Activated T-cell treated with anti-CD3 and anti-CD28 coated beads, Interleukin-2, amount 50 U/mL, for 4 hours (primary cell): ENCODE measurements around the gene TSPYL1. TPM values are rescaled to one million over a fixed set of nuclear protein-coding genes. Genes with fewer than 3 reads are reported as not detected.
"Not testable (repeated sequence)": the region's sequence is repeated elsewhere in the genome, so short reads cannot be mapped to it uniquely, and the experiment has no call there.

Experiments
- ATAC-seq, 2 donors: fragments of 200-7000 bp; cut with Tn5 transposase; one replicate each; pipeline ENCODE4 v1.10.0; 2021
- DNase-seq: peaks from one replicate; pipeline ENCODE4 v3.0.0-alpha.2; 2020
- H3K27me3 Mint-ChIP-seq: one replicate; pipeline ENCODE4 v1.8.0; 2021; ENCODE audit warnings: low read depth, mixed read lengths
- H3K36me3 Mint-ChIP-seq: one replicate; pipeline ENCODE4 v1.8.0; 2022; ENCODE audit warnings: mixed read lengths; ENCODE audit not compliant: insufficient read depth
- H3K4me1 Mint-ChIP-seq: one replicate; pipeline ENCODE4 v1.8.0; 2021; ENCODE audit warnings: low read depth, mixed read lengths
- H3K4me3 Mint-ChIP-seq: one replicate; pipeline ENCODE4 v1.8.0; 2021; ENCODE audit warnings: mild to moderate bottlenecking, moderate library complexity, mixed read lengths
- H3K9me3 Mint-ChIP-seq: one replicate; pipeline ENCODE4 v1.8.0; 2021; ENCODE audit warnings: mixed read lengths
- total RNA-seq, 3 donors: library from RNA; stranded (reverse); gene quantifications; one replicate each; pipeline ENCODE4 v1.2.1, GENCODE V29; 2021

Gene TSPYL1
- total RNA-seq, 3 donors from 2014 or later, result 42.8 to 53.4 (median 46.3) TPM

DNA sequence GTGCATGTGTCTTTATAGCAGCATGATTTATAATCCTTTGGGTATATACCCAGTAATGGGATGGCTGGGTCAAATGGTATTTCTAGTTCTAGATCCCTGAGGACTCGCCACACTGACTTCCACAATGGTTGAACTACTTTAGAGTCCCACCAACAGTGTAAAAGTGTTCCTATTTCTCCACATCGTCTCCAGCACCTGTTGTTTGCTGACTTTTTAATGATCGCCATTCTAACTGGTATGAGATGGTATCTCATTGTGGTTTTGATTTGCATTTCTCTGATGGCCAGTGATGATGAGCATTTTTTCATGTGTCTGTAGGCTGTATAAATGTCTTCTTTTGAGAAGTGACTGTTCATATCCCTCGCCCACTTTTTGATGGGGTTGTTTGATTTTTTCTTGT is 5.3 kb upstream of the TSPYL1 start:
- not testable (repeated sequence) for ATAC-seq, H3K36me3 Mint-ChIP-seq, H3K4me3 Mint-ChIP-seq, H3K27me3 Mint-ChIP-seq, DNase-seq, H3K9me3 Mint-ChIP-seq
- H3K4me1 Mint-ChIP-seq, result peaks cover 15% of the 10 kb centered on the region

GRCh38 chr6:116283191-116283590 is 3.5 kb upstream of the TSPYL1 start:
- no peak for ATAC-seq
- Mint-ChIP-seq H3K27me3 (no peaks in the 10 kb centered on the region), H3K9me3 (no peaks in the 10 kb centered on the region)

GRCh38 chr6:116282698-116283097 is 3.0 kb upstream of the TSPYL1 start:
- no peak overlapping the region for H3K4me3 Mint-ChIP-seq
- H3K4me1 Mint-ChIP-seq, result peaks cover 28% of the 10 kb centered on the region
- H3K9me3 Mint-ChIP-seq, result no peaks in the 10 kb centered on the region
- DNase-seq (no peak), ATAC-seq (no peak)
- H3K36me3 Mint-ChIP-seq, result peaks cover 9% of the 10 kb centered on the region
- H3K27me3 Mint-ChIP-seq, result no peaks in the 10 kb centered on the region

More at GRCh38 chr6:116283191-116283590, 3.5 kb upstream of the TSPYL1 start:
- no peak for DNase-seq
- no peak overlapping the region for H3K4me3 Mint-ChIP-seq
- peaks cover 4% of the 10 kb centered on the region for H3K36me3 Mint-ChIP-seq
- peaks cover 24% of the 10 kb centered on the region for H3K4me1 Mint-ChIP-seq

DNA sequence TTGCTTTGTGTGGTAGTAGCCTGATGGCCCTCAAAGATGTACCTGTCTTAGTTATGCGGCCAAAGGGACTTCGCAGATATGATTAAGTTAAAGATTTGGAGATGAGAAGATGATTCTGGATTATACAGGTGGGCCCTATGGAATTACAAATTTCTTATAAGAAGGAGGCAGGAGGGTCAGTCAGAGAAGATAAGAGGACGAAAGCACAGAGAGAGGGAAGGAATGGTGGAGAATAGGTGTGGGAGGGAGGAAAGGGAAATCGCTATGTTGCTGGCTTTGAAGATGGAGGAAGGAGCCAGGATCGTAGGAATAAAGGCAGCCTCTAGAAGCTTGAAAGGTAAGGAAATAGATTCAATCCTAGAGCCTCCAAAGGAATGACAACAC is 1.2 kb upstream of the TSPYL1 start:
- H3K4me1 Mint-ChIP-seq, result peaks cover 44% of the 10 kb centered on the region
- ATAC-seq, result no peak

GRCh38 chr6:116280161-116280932 is 617 bp upstream of the TSPYL1 start:
- no peak for ATAC-seq
- H3K4me1 Mint-ChIP-seq, result peaks cover 50% of the 10 kb centered on the region
- peaks cover 20% of the 10 kb centered on the region for H3K36me3 Mint-ChIP-seq
- no peaks in the 10 kb centered on the region for H3K27me3 Mint-ChIP-seq
- no peak for DNase-seq
- H3K9me3 Mint-ChIP-seq, result no peaks in the 10 kb centered on the region
- H3K4me3 Mint-ChIP-seq, result peak overlapping the region; percentile 98

More for the DNA sequence above, 1.2 kb upstream of the TSPYL1 start:
- Mint-ChIP-seq H3K9me3 (no peaks in the 10 kb centered on the region), H3K27me3 (no peaks in the 10 kb centered on the region), H3K4me3 (peak overlapping the region; percentile 98), H3K36me3 (peaks cover 18% of the 10 kb centered on the region)
- no peak for DNase-seq

- no peaks in the 10 kb centered on the region for H3K9me3 Mint-ChIP-seq
- peak overlapping the region; percentile 98 for H3K4me3 Mint-ChIP-seq
- DNase-seq, result no peak
- H3K36me3 Mint-ChIP-seq, result peaks cover 24% of the 10 kb centered on the region
- peaks cover 58% of the 10 kb centered on the region for H3K4me1 Mint-ChIP-seq
- H3K27me3 Mint-ChIP-seq, result no peaks in the 10 kb centered on the region
- ATAC-seq, result peak; percentile 1 to 2
Observed at GRCh38 chr6:116278854-116279231, 887 bp downstream of the TSPYL1 start.

- peaks cover 58% of the 10 kb centered on the region for H3K4me1 Mint-ChIP-seq
- peaks cover 25% of the 10 kb centered on the region for H3K36me3 Mint-ChIP-seq
- no peaks in the 10 kb centered on the region for H3K9me3 Mint-ChIP-seq
- H3K4me3 Mint-ChIP-seq, result peak overlapping the region; percentile 98
- no peaks in the 10 kb centered on the region for H3K27me3 Mint-ChIP-seq
- DNase-seq, result no peak
- ATAC-seq, result no peak
Observed at GRCh38 chr6:116278481-116278829, 1.3 kb downstream of the TSPYL1 start.

DNA sequence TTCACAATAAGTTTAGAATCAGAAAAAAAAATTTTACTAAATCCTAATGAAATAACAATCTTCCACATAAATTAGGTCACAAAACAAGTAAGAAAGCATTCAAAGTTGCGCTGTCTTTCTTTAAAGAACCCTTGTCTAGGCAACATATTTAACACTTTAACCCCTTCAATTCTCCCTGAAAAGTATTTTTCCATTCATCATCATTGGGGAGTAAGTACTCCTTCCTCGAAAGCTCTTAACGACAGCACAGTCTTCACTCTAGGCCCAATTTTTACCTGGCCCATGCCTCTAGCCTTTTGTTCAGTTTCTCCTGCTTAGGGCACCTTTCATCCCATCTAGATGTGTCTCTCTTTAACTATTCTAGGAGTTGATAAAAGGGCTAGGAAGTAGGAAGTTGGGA is 2.6 kb downstream of the TSPYL1 start:
- Mint-ChIP-seq H3K9me3 (no peaks in the 10 kb centered on the region), H3K4me3 (peak overlapping the region; percentile 98), H3K27me3 (no peaks in the 10 kb centered on the region), H3K4me1 (peaks cover 67% of the 10 kb centered on the region), H3K36me3 (peaks cover 30% of the 10 kb centered on the region)
- no peak for DNase-seq
- ATAC-seq, result no peak

DNA sequence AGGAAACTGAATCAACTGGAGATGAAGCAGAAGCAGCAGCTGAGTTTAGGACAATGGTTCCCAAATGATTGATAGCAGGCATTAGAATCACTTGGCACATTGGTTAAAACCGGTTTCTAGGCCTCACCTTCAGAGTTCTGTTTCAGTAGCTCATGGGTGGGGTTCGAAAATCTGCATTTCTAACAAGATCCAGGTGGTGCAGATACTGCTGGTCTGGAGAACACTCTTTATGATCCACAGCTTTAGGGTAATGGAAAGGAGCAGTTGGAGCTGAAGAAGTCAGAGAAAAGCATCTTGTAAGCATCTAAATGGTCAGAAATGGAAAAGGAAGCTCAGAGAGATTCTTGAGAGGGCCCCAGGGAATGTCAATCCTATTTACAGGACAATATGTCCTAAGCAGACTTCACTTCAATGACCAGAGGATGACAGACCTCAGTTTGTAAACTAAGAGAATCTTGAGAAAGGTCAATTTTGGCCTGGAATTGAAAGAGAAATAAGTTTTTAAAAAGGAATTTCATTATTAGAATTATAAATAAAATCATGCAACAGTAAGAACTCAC is 8.5 kb downstream of the TSPYL1 start:
- H3K4me1 Mint-ChIP-seq, result peaks cover 38% of the 10 kb centered on the region
- peaks cover 21% of the 10 kb centered on the region for H3K36me3 Mint-ChIP-seq
- no peaks in the 10 kb centered on the region for H3K27me3 Mint-ChIP-seq
- no peak overlapping the region for H3K4me3 Mint-ChIP-seq
- ATAC-seq (no peak), DNase-seq (no peak)
- H3K9me3 Mint-ChIP-seq, result no peaks in the 10 kb centered on the region

- Mint-ChIP-seq H3K4me1 (peaks cover 27% of the 10 kb centered on the region), H3K9me3 (peaks cover 4% of the 10 kb centered on the region)
- no peak for DNase-seq
Observed at GRCh38 chr6:116268589-116269293, 11.0 kb downstream of the TSPYL1 start.

DNA sequence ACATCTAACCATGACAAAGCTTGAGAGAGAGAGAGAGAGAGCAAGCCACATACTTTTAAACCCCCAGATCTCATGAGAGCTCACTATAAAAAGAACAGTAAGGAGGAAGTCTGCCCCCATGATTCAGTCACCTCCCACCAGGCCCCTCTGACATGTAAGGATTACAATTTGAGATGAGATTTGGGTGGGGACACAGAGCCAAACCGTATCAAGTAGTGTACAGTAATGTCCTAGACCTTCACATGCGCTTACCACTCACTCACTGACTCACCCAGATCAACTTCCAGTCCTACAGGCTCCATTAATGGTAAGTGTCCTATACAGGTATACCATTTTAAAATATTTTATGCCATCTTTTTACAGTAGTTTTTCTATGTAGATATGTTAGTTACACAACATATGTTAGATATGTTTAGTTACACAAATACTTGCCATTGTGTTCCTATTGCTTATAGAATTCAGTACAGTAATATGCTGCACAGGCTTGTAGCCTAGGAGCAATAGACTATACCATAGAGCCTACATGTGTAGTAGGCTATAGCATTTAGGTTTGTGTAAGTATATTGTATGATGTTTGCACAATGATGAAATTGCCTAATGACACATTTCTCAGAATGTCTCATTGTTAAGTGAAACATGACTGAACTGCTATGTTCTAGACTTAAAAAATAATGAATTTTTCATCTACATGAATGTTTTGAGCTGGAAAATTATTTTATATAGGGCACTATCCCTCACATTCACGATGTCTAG is 11.7 kb downstream of the TSPYL1 start:
- Mint-ChIP-seq H3K4me3 (no peak overlapping the region), H3K27me3 (no peaks in the 10 kb centered on the region), H3K4me1 (peaks cover 23% of the 10 kb centered on the region), H3K36me3 (peaks cover 31% of the 10 kb centered on the region), H3K9me3 (peaks cover 8% of the 10 kb centered on the region)
- peak; percentile 61 to 69 for ATAC-seq
- DNase-seq, result no peak

More at GRCh38 chr6:116268589-116269293, 11.0 kb downstream of the TSPYL1 start:
- H3K4me3 Mint-ChIP-seq, result no peak overlapping the region
- peaks cover 31% of the 10 kb centered on the region for H3K36me3 Mint-ChIP-seq
- peak; percentile 49 to 59 for ATAC-seq
- no peaks in the 10 kb centered on the region for H3K27me3 Mint-ChIP-seq

GRCh38 chr6:116266803-116267202 is 12.9 kb downstream of the TSPYL1 start:
- H3K4me3 Mint-ChIP-seq, result no peak overlapping the region
- ATAC-seq, result peak in 1 of 2 donors; percentile 29
- peaks cover 20% of the 10 kb centered on the region for H3K9me3 Mint-ChIP-seq
- H3K36me3 Mint-ChIP-seq, result peaks cover 42% of the 10 kb centered on the region
- peaks cover 19% of the 10 kb centered on the region for H3K4me1 Mint-ChIP-seq
- no peak for DNase-seq
- no peaks in the 10 kb centered on the region for H3K27me3 Mint-ChIP-seq

DNA sequence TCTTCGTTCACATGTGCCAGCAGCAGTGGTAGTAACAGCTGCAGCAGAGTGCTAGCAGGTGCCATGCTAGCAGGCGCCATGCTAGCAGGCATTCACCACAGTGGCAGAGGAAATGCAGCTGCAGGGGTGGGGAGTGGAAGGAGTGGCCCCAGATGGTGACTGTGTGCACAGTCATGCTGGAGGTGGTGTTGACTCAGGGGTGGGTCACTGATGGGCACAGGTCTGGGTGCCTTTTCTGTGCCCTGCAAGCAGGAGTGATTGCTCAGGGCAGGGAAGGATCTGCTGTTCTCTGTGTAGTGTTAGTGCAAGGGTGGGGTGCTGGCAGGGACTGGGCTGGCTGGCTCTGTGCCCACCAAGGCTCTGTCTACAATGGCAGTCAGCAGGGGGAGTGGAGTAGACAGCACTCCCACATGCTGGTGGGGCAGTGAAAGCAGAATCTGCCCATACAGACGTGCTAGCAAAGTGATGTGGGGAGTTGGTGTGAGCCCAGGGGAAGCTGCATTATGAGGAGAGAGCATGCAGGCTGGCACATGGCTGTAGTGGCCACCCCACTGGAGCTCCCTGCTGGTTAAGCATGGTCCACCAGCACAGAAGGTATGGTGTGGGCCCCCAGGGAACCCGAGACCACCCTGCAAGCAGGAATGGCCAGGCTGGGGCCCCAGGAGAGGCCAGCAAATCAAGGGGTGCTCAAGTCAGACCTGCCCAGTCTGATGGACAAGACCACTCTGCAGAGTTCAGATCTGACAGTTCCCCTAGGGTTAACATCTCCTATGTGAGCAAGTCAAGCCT is 14.5 kb downstream of the TSPYL1 start:
- DNase-seq, result no peak
- H3K4me1 Mint-ChIP-seq, result peaks cover 25% of the 10 kb centered on the region

More for the DNA sequence above, 14.5 kb downstream of the TSPYL1 start:
- peaks cover 24% of the 10 kb centered on the region for H3K9me3 Mint-ChIP-seq
- peaks cover 41% of the 10 kb centered on the region for H3K36me3 Mint-ChIP-seq
- no peaks in the 10 kb centered on the region for H3K27me3 Mint-ChIP-seq
- no peak overlapping the region for H3K4me3 Mint-ChIP-seq
- peak; percentile 42 to 55 for ATAC-seq
